DMS 273 treated with DMSO at 0.1 percent for 48 hours (cell line): ENCODE results near the gene ANKLE1.

ENCODE experiments used
- DNase-seq: peaks from one replicate; lab custom pipeline; 2025; lab: John Stamatoyannopoulos, UW

Gene ANKLE1

GRCh38 chr19:17281391-17282304 lies at the start of gene ANKLE1:
Gene ANKLE1 (plus strand): TSS chr19:17281901. CDS start chr19:17281921, 20 bp downstream.
- DNase-seq, result no peak

GRCh38 chr19:17232258-17232657 lies 49.4 kb upstream of the ANKLE1 start:
- DNase-seq, result no peak

- DNase-seq, result no peak
Measured at GRCh38 chr19:17234911-17235299, 46.8 kb upstream of the ANKLE1 start.

- DNase-seq, result no peak
Measured at GRCh38 chr19:17235300-17235970, 46.3 kb upstream of the ANKLE1 start.

- no peak for DNase-seq
Measured at GRCh38 chr19:17235971-17236777, 45.5 kb upstream of the ANKLE1 start.

- no peak for DNase-seq
Measured at GRCh38 chr19:17236811-17237543, 44.7 kb upstream of the ANKLE1 start.

GRCh38 chr19:17237747-17238706 lies 43.7 kb upstream of the ANKLE1 start:
- no peak for DNase-seq

GRCh38 chr19:17240062-17240752 lies 41.5 kb upstream of the ANKLE1 start:
- no peak for DNase-seq

- no peak for DNase-seq
Measured at GRCh38 chr19:17240826-17241399, 40.8 kb upstream of the ANKLE1 start.

- DNase-seq, result no peak
Measured at GRCh38 chr19:17242431-17243208, 39.1 kb upstream of the ANKLE1 start.

GRCh38 chr19:17243211-17243829 lies 38.4 kb upstream of the ANKLE1 start:
- DNase-seq, result no peak

GRCh38 chr19:17243830-17244617 lies 37.7 kb upstream of the ANKLE1 start:
- DNase-seq, result no peak

GRCh38 chr19:17244618-17245534 lies 36.8 kb upstream of the ANKLE1 start:
- DNase-seq, result no peak

GRCh38 chr19:17245535-17245984 lies 36.1 kb upstream of the ANKLE1 start, which contains the start of gene NR2F6:
Gene NR2F6 (minus strand): TSS chr19:17245919. CDS start chr19:17245220, 699 bp downstream.
- no peak for DNase-seq

- no peak for DNase-seq
Measured at GRCh38 chr19:17246681-17247425, 34.8 kb upstream of the ANKLE1 start.
